HEK293 (cell line): ENCODE data around the gene IRAK2.

Experiments
- AEBP2 ChIP-seq: fragments of 450-650 bp; formaldehyde crosslinking; IDR thresholded peaks from 2 replicates; pipeline ENCODE4 v1.5.1; 2016; ENCODE audit warnings: missing biosample characterization, missing genetic modification characterization, borderline replicate concordance
- GLIS2 ChIP-seq: fragments of 450-650 bp; formaldehyde crosslinking; IDR thresholded peaks from 2 replicates; pipeline ENCODE4 v1.5.1; 2016; ENCODE audit warnings: missing biosample characterization, missing genetic modification characterization
- ZNF169 ChIP-seq: fragments of 450-650 bp; formaldehyde crosslinking; IDR thresholded peaks from 2 replicates; pipeline ENCODE4 v1.5.1; 2016; ENCODE audit warnings: missing biosample characterization, missing genetic modification characterization
- ZNF302 ChIP-seq: fragments of 450-650 bp; formaldehyde crosslinking; IDR thresholded peaks from 2 replicates; pipeline ENCODE4 v1.5.1; 2016; ENCODE audit warnings: missing biosample characterization, missing genetic modification characterization, low read depth
- ZNF449 ChIP-seq: fragments of 450-650 bp; formaldehyde crosslinking; IDR thresholded peaks from 2 replicates; pipeline ENCODE4 v1.5.1; 2017; ENCODE audit warnings: missing biosample characterization, mild to moderate bottlenecking, missing genetic modification characterization, moderate library complexity
- ZNF571 ChIP-seq: fragments of 450-650 bp; formaldehyde crosslinking; IDR thresholded peaks from 2 replicates; pipeline ENCODE4 v1.5.0; 2017; ENCODE audit warnings: missing biosample characterization, missing genetic modification characterization
- ZNF670 ChIP-seq: fragments of 450-650 bp; formaldehyde crosslinking; IDR thresholded peaks from 2 replicates; pipeline ENCODE4 v1.5.1; 2016; ENCODE audit warnings: missing biosample characterization, missing genetic modification characterization, low read depth
- TF ChIP-seq, protein P1 (sequence below): fragments of 450-650 bp; formaldehyde crosslinking; IDR thresholded peaks from 2 replicates; pipeline ENCODE4 v1.5.1; 2016; ENCODE audit warnings: missing biosample characterization, missing genetic modification characterization
- TF ChIP-seq, protein P2 (sequence below): fragments of 450-650 bp; formaldehyde crosslinking; IDR thresholded peaks from 2 replicates; pipeline ENCODE4 v1.5.1; 2016; ENCODE audit warnings: missing biosample characterization, missing genetic modification characterization
- TF ChIP-seq, protein P3 (sequence below): fragments of 450-650 bp; formaldehyde crosslinking; conservative IDR thresholded peaks from 2 replicates; pipeline ENCODE4 v1.5.1; 2016; ENCODE audit warnings: low read depth, missing biosample characterization, missing genetic modification characterization

- TF ChIP-seq GLIS2 (tag by site-specific recombination) (peak; percentile 83), ZNF670 (no peak), ZNF302 (tag by site-specific recombination) (no peak), ZNF449 (tag by site-specific recombination) (no peak), ZNF571 (tag by site-specific recombination) (no peak), ZNF169 (tag by site-specific recombination) (no peak), AEBP2 (tag by site-specific recombination) (no peak)
- TF ChIP-seq, protein P1, sequence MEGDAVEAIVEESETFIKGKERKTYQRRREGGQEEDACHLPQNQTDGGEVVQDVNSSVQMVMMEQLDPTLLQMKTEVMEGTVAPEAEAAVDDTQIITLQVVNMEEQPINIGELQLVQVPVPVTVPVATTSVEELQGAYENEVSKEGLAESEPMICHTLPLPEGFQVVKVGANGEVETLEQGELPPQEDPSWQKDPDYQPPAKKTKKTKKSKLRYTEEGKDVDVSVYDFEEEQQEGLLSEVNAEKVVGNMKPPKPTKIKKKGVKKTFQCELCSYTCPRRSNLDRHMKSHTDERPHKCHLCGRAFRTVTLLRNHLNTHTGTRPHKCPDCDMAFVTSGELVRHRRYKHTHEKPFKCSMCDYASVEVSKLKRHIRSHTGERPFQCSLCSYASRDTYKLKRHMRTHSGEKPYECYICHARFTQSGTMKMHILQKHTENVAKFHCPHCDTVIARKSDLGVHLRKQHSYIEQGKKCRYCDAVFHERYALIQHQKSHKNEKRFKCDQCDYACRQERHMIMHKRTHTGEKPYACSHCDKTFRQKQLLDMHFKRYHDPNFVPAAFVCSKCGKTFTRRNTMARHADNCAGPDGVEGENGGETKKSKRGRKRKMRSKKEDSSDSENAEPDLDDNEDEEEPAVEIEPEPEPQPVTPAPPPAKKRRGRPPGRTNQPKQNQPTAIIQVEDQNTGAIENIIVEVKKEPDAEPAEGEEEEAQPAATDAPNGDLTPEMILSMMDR (tag by site-specific recombination) = no peak
- TF ChIP-seq, protein P2, sequence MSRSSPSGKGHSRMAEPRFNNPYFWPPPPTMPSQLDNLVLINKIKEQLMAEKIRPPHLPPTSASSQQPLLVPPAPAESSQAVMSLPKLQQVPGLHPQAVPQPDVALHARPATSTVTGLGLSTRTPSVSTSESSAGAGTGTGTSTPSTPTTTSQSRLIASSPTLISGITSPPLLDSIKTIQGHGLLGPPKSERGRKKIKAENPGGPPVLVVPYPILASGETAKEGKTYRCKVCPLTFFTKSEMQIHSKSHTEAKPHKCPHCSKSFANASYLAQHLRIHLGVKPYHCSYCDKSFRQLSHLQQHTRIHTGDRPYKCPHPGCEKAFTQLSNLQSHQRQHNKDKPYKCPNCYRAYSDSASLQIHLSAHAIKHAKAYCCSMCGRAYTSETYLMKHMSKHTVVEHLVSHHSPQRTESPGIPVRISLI (tag by site-specific recombination) = no peak
- TF ChIP-seq, protein P3, sequence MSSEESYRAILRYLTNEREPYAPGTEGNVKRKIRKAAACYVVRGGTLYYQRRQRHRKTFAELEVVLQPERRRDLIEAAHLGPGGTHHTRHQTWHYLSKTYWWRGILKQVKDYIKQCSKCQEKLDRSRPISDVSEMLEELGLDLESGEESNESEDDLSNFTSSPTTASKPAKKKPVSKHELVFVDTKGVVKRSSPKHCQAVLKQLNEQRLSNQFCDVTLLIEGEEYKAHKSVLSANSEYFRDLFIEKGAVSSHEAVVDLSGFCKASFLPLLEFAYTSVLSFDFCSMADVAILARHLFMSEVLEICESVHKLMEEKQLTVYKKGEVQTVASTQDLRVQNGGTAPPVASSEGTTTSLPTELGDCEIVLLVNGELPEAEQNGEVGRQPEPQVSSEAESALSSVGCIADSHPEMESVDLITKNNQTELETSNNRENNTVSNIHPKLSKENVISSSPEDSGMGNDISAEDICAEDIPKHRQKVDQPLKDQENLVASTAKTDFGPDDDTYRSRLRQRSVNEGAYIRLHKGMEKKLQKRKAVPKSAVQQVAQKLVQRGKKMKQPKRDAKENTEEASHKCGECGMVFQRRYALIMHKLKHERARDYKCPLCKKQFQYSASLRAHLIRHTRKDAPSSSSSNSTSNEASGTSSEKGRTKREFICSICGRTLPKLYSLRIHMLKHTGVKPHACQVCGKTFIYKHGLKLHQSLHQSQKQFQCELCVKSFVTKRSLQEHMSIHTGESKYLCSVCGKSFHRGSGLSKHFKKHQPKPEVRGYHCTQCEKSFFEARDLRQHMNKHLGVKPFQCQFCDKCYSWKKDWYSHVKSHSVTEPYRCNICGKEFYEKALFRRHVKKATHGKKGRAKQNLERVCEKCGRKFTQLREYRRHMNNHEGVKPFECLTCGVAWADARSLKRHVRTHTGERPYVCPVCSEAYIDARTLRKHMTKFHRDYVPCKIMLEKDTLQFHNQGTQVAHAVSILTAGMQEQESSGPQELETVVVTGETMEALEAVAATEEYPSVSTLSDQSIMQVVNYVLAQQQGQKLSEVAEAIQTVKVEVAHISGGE = no peak
Measured at GRCh38 chr3:10248984-10249748, 84.4 kb downstream of the IRAK2 start.
